HAP-1 (cell line): ENCODE data around the gene ZNF576.
"Not testable (repeated sequence)": the region's sequence is repeated elsewhere in the genome, so short reads cannot be mapped to it uniquely, and the experiment has no call there.

ENCODE experiments used
- DNase-seq, 2 experiments: peaks; one replicate each; pipeline ENCODE4 v3.0.0-alpha.2; 2016 to 2020; ENCODE audit warnings: low spot score in 2 of 2
- H3K27me3 ChIP-seq: fragments of 250-450 bp; sonication (Bioruptor Pico); 2 replicates; pipeline ENCODE4 v1.5.1; 2020; ENCODE audit warnings: low read depth, mild to moderate bottlenecking, moderate library complexity
- H3K36me3 ChIP-seq: fragments of 250-450 bp; sonication (Bioruptor Pico); replicated peaks from 2 replicates; pipeline ENCODE4 v1.5.1; 2020; ENCODE audit warnings: mild to moderate bottlenecking
- H3K4me1 ChIP-seq: fragments of 250-450 bp; sonication (Bioruptor Pico); 2 replicates; pipeline ENCODE4 v1.5.1; 2020; ENCODE audit warnings: mild to moderate bottlenecking
- H3K4me3 ChIP-seq: fragments of 250-450 bp; sonication (Bioruptor Pico); 2 replicates; pipeline ENCODE4 v1.5.1; 2020; ENCODE audit warnings: mild to moderate bottlenecking, moderate library complexity
- H3K9me3 ChIP-seq: fragments of 250-450 bp; sonication (Bioruptor Pico); 2 replicates; pipeline ENCODE4 v1.5.1; 2020; ENCODE audit warnings: mild to moderate bottlenecking, moderate library complexity
- in situ Hi-C: fragments of 300-500 bp; cut with MboI; formaldehyde crosslinking; loops from 3 replicates; pipeline ENCODE4 v1.14.3; 2020; ENCODE audit warnings: low sequenced_read_pairs, inconsistent platforms, mixed read lengths

The ZNF576 gene

GRCh38 chr19:43586346-43586745, 10.0 kb upstream of the ZNF576 start:
- H3K9me3 ChIP-seq, result no peaks in the 10 kb centered on the region
- H3K36me3 ChIP-seq, result 0 out of 2 replicates have a peak, but pooled peaks cover 3% of the 10 kb centered on the region
- H3K4me3 ChIP-seq, result no peak overlapping the region
- no peaks in the 10 kb centered on the region for H3K4me1 ChIP-seq
- no peaks in the 10 kb centered on the region for H3K27me3 ChIP-seq
- no peak for DNase-seq
- in situ Hi-C loops, result no loop called here

GRCh38 chr19:43587029-43587428, 9.4 kb upstream of the ZNF576 start:
- H3K27me3 ChIP-seq, H3K4me1 ChIP-seq, DNase-seq, H3K4me3 ChIP-seq, in situ Hi-C loops, H3K36me3 ChIP-seq, H3K9me3 ChIP-seq: not testable (repeated sequence)

- no peak for DNase-seq
- Histone ChIP-seq H3K9me3 (no peaks in the 10 kb centered on the region), H3K27me3 (no peaks in the 10 kb centered on the region), H3K4me3 (no peak overlapping the region), H3K36me3 (peaks cover 17% of the 10 kb centered on the region), H3K4me1 (peaks cover 4% of the 10 kb centered on the region; the same call in 1 of the 2 replicates)
- in situ Hi-C loops, result no loop called here
Measured at GRCh38 chr19:43589277-43589676, 7.1 kb upstream of the ZNF576 start.

GRCh38 chr19:43589678-43590077, 6.7 kb upstream of the ZNF576 start:
- in situ Hi-C loops, result loop anchor here (5.0 kb wide), 1 partner anchor 147 kb away; no protein-coding TSS in a partner anchor
- peaks cover 18% of the 10 kb centered on the region for H3K36me3 ChIP-seq
- no peak overlapping the region for H3K4me3 ChIP-seq

GRCh38 chr19:43591904-43592772, 4.3 kb upstream of the ZNF576 start:
- no peaks in the 10 kb centered on the region for H3K27me3 ChIP-seq
- peaks cover 18% of the 10 kb centered on the region for H3K36me3 ChIP-seq
- H3K9me3 ChIP-seq, result no peaks in the 10 kb centered on the region
- no peak for DNase-seq
- peaks cover 7% of the 10 kb centered on the region; the same call in 1 of the 2 replicates for H3K4me1 ChIP-seq
- in situ Hi-C loops, result loop anchor here (5.0 kb wide), 1 partner anchor 150 kb away; no protein-coding TSS in a partner anchor
- no peak overlapping the region for H3K4me3 ChIP-seq

More at GRCh38 chr19:43589678-43590077, 6.7 kb upstream of the ZNF576 start:
- Histone ChIP-seq H3K4me1 (peaks cover 7% of the 10 kb centered on the region; the same call in 1 of the 2 replicates), H3K27me3 (no peaks in the 10 kb centered on the region), H3K9me3 (no peaks in the 10 kb centered on the region)
- no peak for DNase-seq

DNA sequence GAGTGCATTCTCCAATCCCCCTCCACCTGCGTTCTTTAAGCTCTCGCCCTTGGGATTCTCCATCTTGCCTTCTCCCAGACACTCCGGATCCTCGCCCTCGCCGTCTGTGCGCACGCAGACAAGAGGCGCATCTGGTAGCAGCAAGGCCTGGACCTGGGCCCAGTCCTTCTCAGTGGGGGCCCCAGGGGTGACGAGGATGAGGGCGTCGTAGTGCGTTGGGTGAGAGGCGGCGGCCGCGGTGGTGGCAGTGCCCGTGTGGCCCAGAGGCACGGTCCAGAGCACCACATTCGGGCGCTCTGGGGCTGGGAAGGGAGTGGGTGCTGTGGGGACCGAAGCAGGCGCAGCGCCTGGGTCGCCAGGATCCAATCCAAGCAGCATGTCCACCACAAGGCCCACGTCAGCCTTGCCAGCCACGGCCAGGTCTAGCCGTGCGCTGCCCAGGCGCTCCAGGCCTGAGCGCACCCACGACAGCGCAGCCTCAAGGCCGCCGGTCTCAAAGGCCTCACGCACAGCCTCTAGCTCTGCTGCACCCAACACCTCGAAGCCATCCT, 3.5 kb upstream of the ZNF576 start:
- peaks cover 10% of the 10 kb centered on the region; the same call in 1 of the 2 replicates for H3K4me1 ChIP-seq
- DNase-seq, result no peak
- H3K4me3 ChIP-seq, result no peak overlapping the region
- H3K36me3 ChIP-seq, result peaks cover 18% of the 10 kb centered on the region
- in situ Hi-C loops, result loop anchor here (5.0 kb wide), 1 partner anchor 151 kb away; no protein-coding TSS in a partner anchor
- H3K27me3 ChIP-seq, result no peaks in the 10 kb centered on the region
- no peaks in the 10 kb centered on the region for H3K9me3 ChIP-seq

DNA sequence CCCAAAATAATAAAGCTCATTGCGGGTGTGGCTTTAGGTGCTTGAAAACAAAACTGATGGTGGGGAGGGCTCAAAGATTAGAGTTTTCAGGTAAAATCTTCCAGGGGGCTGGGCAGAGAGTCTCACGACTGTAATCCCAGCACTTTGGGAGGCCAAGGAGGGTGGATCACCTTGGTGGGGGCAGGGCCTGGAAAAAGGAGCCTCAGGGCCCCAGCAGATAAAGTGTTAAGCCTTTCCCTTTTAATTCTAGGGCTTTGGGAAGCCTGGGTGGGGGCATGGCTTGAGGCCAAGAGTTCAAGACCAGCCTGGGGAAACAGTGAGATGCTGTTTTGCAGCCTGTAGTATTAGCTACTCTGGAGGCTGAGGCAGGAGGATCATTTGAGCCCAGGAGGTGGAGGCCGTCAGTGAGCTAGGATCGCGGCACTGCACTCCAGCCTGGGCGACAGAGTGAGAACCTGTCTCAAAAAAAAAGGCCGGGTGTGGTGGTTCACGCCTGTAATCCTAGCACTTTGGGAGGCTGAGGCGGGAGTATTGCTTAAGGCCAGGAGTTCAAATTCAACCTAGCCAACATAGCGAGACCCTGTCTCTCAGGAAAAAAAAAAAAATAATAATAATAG, 2.2 kb upstream of the ZNF576 start:
- in situ Hi-C loops, result loop anchor here (5.0 kb wide), 1 partner anchor 152 kb away; no protein-coding TSS in a partner anchor
- H3K27me3 ChIP-seq, result no peaks in the 10 kb centered on the region
- H3K36me3 ChIP-seq, result peaks cover 24% of the 10 kb centered on the region
- H3K9me3 ChIP-seq, result no peaks in the 10 kb centered on the region
- peaks cover 10% of the 10 kb centered on the region; the same call in 1 of the 2 replicates for H3K4me1 ChIP-seq
- peak overlapping the region; percentile 64 for H3K4me3 ChIP-seq
- DNase-seq, result no peak

GRCh38 chr19:43594710-43595604, 1.4 kb upstream of the ZNF576 start:
- no peaks in the 10 kb centered on the region for H3K27me3 ChIP-seq
- H3K4me3 ChIP-seq, result peak overlapping the region; percentile 64
- no peaks in the 10 kb centered on the region for H3K9me3 ChIP-seq
- peaks cover 10% of the 10 kb centered on the region; the same call in 1 of the 2 replicates for H3K4me1 ChIP-seq
- peak; percentile 58 to 76 for DNase-seq
- in situ Hi-C loops, result loop anchor here (5.0 kb wide), 1 partner anchor 153 kb away; no protein-coding TSS in a partner anchor
- peaks cover 25% of the 10 kb centered on the region for H3K36me3 ChIP-seq

DNA sequence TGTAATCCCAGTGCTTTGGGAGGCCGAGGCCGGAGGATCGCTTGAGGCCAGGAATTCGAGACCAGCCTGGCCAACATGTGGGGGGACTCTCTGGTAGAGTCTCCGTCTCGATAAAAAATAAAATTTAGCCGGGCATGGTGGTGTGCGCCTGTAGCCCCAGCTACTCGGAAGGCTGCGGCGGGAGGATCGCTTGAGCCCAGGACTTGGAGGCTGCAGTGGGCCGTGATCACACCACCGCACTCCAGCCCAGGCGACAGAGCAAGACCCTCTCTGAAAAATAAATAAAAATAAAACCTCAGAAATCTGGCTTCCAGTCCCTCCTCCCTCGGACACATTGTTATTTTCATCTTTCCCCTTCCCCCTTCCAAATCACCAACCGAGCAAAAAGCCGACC, 793 bp upstream of the ZNF576 start:
- Histone ChIP-seq H3K27me3 (no peaks in the 10 kb centered on the region), H3K9me3 (no peaks in the 10 kb centered on the region), H3K4me1 (peaks cover 10% of the 10 kb centered on the region; the same call in 1 of the 2 replicates), H3K4me3 (peak overlapping the region; percentile 64), H3K36me3 (peaks cover 25% of the 10 kb centered on the region)
- DNase-seq, result no peak
- in situ Hi-C loops, result no loop called here

DNA sequence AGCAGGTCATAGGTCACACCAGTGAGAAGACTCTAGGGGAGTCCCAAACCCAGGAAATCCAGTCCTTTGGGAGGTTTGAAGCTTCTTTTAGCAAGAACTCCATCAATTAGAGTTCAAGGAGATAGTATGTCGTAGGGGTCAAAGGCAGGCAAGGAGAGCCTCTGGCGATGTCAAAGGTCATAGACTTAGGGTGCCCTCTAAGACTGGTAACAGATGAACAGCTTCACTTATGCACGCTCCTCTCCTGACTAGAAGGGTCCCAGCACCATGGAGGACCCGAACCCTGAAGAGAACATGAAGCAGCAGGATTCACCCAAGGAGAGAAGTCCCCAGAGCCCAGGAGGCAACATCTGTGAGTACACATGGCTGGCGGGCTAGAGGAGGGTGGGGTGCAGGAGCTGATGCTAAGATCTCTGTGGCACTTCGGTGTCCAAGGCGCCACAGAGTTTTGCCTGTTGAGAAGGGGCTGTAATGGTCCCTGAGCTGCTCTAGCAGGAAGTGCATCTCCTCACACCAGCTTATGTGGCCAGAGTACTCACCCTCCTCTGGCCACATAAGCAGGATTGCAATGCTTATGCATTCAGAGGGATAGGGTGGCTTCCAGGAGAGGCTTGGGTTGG, 557 bp downstream of the ZNF576 start:
- in situ Hi-C loops, result no loop called here
- DNase-seq, result no peak
- H3K27me3 ChIP-seq, result no peaks in the 10 kb centered on the region
- H3K36me3 ChIP-seq, result peaks cover 29% of the 10 kb centered on the region
- H3K9me3 ChIP-seq, result no peaks in the 10 kb centered on the region
- peaks cover 10% of the 10 kb centered on the region; the same call in 1 of the 2 replicates for H3K4me1 ChIP-seq
- H3K4me3 ChIP-seq, result peak overlapping the region; percentile 64

GRCh38 chr19:43597876-43598275, 1.5 kb downstream of the ZNF576 start:
- Histone ChIP-seq H3K36me3 (peaks cover 29% of the 10 kb centered on the region), H3K9me3 (no peaks in the 10 kb centered on the region), H3K4me3 (no peak overlapping the region; the same call in 1 of the 2 replicates), H3K27me3 (no peaks in the 10 kb centered on the region), H3K4me1 (peaks cover 10% of the 10 kb centered on the region; the same call in 1 of the 2 replicates)
- in situ Hi-C loops, result no loop called here
- no peak for DNase-seq

DNA sequence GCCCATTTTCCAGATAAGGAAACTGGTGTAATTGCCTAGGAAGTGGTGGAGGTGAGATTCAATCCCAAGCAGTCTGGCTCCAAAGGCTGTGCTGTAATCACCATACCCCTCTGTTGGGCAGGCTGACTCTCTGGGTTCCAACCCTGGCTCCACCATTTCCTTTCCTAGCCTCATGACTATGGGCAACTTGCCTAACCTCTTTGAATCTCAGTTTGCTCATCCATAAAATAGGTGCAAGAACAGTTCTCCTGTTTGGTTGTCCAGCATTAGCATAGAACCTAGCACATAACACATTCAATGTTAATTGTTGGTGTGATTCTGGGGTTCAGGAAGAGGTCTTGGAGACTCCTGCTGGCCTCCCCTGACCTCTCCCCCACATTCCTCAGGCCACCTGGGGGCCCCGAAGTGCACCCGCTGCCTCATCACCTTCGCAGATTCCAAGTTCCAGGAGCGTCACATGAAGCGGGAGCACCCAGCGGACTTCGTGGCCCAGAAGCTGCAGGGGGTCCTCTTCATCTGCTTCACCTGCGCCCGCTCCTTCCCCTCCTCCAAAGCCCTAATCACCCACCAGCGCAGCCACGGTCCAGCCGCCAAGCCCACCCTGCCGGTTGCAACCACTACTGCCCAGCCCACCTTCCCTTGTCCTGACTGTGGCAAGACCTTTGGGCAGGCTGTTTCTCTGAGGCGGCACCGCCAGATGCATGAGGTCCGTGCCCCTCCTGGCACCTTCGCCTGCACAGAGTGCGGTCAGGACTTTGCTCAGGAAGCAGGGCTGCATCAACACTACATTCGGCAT, 2.2 kb downstream of the ZNF576 start:
- Histone ChIP-seq H3K9me3 (no peaks in the 10 kb centered on the region), H3K4me1 (peaks cover 10% of the 10 kb centered on the region; the same call in 1 of the 2 replicates), H3K36me3 (peaks cover 21% of the 10 kb centered on the region), H3K27me3 (no peaks in the 10 kb centered on the region), H3K4me3 (no peak overlapping the region)
- in situ Hi-C loops, result no loop called here
- no peak for DNase-seq
